Measurements from ENCODE around the gene CD33.

- TF ChIP-seq, protein P1, sequence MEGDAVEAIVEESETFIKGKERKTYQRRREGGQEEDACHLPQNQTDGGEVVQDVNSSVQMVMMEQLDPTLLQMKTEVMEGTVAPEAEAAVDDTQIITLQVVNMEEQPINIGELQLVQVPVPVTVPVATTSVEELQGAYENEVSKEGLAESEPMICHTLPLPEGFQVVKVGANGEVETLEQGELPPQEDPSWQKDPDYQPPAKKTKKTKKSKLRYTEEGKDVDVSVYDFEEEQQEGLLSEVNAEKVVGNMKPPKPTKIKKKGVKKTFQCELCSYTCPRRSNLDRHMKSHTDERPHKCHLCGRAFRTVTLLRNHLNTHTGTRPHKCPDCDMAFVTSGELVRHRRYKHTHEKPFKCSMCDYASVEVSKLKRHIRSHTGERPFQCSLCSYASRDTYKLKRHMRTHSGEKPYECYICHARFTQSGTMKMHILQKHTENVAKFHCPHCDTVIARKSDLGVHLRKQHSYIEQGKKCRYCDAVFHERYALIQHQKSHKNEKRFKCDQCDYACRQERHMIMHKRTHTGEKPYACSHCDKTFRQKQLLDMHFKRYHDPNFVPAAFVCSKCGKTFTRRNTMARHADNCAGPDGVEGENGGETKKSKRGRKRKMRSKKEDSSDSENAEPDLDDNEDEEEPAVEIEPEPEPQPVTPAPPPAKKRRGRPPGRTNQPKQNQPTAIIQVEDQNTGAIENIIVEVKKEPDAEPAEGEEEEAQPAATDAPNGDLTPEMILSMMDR (conservative IDR thresholded peaks at IDR 0.05) = no peak
- no peak for TF ChIP-seq ZFX (IDR thresholded peaks at IDR 0.05)
Measured at GRCh38 chr19:51181377-51181912, 43.4 kb upstream of the CD33 start.

Measured in C4-2B (cell line).